GM19463 (cell line): ENCODE results near the gene ELMOD3.
"Not testable (repeated sequence)": the region's sequence is repeated elsewhere in the genome, so short reads cannot be mapped to it uniquely, and the experiment has no call there.

Source experiments
- ATAC-seq: cut with Tn5 transposase; IDR thresholded peaks from one replicate; pipeline ENCODE4 v1.9.1; 2021; ENCODE audit warnings: mild to moderate bottlenecking, moderate library complexity; ENCODE audit not compliant: unreplicated experiment

ELMOD3 gene

GRCh38 chr2:85439569-85439968 lies 85.0 kb downstream of the ELMOD3 start:
- not testable (repeated sequence) for ATAC-seq

DNA sequence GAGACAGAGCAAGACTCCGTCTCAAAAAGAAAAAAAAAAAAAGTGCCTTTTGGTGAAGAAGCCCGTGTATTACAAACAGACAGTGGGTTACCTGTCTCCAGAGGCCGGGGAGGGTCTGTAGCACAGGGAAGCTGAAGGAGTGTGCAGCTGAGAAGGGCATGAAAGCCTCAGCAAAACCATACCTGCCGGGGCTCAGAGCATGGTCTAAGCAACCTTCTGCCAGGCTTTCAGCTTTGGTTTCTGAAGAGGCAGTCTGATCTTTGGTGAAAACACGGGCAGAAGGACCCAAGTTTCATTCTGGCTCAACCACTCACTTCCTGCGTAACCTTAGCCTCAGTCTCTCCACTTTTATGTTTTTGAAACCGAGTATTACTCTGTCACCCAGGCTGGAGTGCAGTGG lies 85.4 kb downstream of the ELMOD3 start:
- no peak for ATAC-seq

DNA sequence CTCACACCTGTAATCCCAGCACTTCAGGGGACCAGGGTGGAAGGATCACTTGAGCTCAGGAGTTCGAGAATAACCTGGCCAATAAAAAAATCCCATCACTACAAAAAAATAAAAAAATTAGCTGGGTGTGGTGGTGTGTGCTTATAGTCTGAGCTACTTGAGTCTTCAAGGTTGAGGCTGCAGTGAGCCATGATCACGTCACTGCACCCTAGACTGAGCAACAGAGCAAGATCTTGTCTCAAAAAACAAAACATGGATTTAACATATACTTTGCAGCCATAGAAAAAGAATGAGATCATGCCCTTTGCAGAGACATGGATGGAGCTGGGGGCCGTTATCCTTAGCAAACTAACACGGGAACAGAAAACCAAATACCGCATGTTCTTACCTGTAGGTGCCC lies 86.2 kb downstream of the ELMOD3 start:
- no peak for ATAC-seq
